Pulmonary artery endothelial cell (primary cell): ENCODE data around the gene MTF2. TPM values are rescaled to one million over a fixed set of nuclear protein-coding genes. Genes with fewer than 3 reads are reported as not detected.

ENCODE experiments used
- DNase-seq: peaks from one replicate; pipeline ENCODE4 v3.0.0-alpha.2; 2011; ENCODE audit warnings: low read depth, low spot score
- total RNA-seq: library from RNA; depleted of rRNA; stranded (reverse); fragments of >200 nt; gene quantifications from 2 replicates; pipeline ENCODE4 v1.2.3, GENCODE V29; 2014

Gene MTF2
- total RNA-seq, 1 donor from 2014 or later: 30.0 TPM

- DNase-seq: no peak
These were observed 3.2 kb downstream of the MTF2 start for GRCh38 chr1:93082313-93082712.

GRCh38 chr1:93083979-93084378, 4.9 kb downstream of the MTF2 start:
- DNase-seq: no peak

- DNase-seq: no peak
These were observed 8.4 kb downstream of the MTF2 start for GRCh38 chr1:93087532-93087931.

GRCh38 chr1:93093332-93094006, 14.4 kb downstream of the MTF2 start:
- no peak for DNase-seq

GRCh38 chr1:93095804-93096585, 16.9 kb downstream of the MTF2 start:
- no peak for DNase-seq

- no peak for DNase-seq
These were observed 23.1 kb downstream of the MTF2 start for GRCh38 chr1:93102142-93102541.

GRCh38 chr1:93106226-93106625, 27.1 kb downstream of the MTF2 start:
- DNase-seq: no peak

- no peak for DNase-seq
These were observed 28.3 kb downstream of the MTF2 start for GRCh38 chr1:93107395-93107794.

GRCh38 chr1:93108335-93108734, 29.3 kb downstream of the MTF2 start:
- DNase-seq: no peak

- no peak for DNase-seq
These were observed 30.5 kb downstream of the MTF2 start for GRCh38 chr1:93109578-93109977.

GRCh38 chr1:93111065-93111464, 32.0 kb downstream of the MTF2 start:
- DNase-seq: no peak

GRCh38 chr1:93111561-93111960, 32.5 kb downstream of the MTF2 start:
- no peak for DNase-seq

GRCh38 chr1:93113127-93113526, 34.0 kb downstream of the MTF2 start:
- DNase-seq: no peak

- no peak for DNase-seq
These were observed 35.3 kb downstream of the MTF2 start for GRCh38 chr1:93114391-93114790.

- no peak for DNase-seq
These were observed 41.5 kb downstream of the MTF2 start for GRCh38 chr1:93120614-93121013.

GRCh38 chr1:93123201-93123783, 44.2 kb downstream of the MTF2 start:
- DNase-seq: peak; percentile 43

- DNase-seq: no peak
These were observed 45.7 kb downstream of the MTF2 start for GRCh38 chr1:93124556-93125355.

GRCh38 chr1:93129507-93130099, 50.5 kb downstream of the MTF2 start:
- no peak for DNase-seq

- DNase-seq: no peak
These were observed 53.6 kb downstream of the MTF2 start for GRCh38 chr1:93132638-93133037.

GRCh38 chr1:93136445-93136844, 57.4 kb downstream of the MTF2 start:
- no peak for DNase-seq

- no peak for DNase-seq
These were observed 58.7 kb downstream of the MTF2 start for GRCh38 chr1:93137604-93138292.
